ENCODE measurements around the gene MMAB. TPM values are rescaled to one million over a fixed set of nuclear protein-coding genes. Genes with fewer than 3 reads are reported as not detected.

Gene MMAB
- total and polyA plus RNA-seq, 4 donors = 47.1 to 101 (median 77.1) TPM

GRCh38 chr12:109608270-109608669 is 35.0 kb upstream of the MMAB start:
- DNase-seq (ENCODE audit: low spot score) = no peak
- Histone ChIP-seq H3K9ac (ENCODE audit: low read depth in 1 of 2, low read length in 2 of 2) (no peak overlapping the region), H3K27ac (ENCODE audit: low read depth in 1 of 2, low read length in 2 of 2) (no peak overlapping the region), H3K9me3 (ENCODE audit: control insufficient read depth in 4 of 4, low read length in 3 of 4) (no peaks in the 10 kb centered on the region), H3K36me3 (ENCODE audit: control insufficient read depth in 4 of 4, insufficient read depth in 3 of 4, low read depth in 1 of 4, low read length in 3 of 4) (no peaks in the 10 kb centered on the region), H3K4me1 (ENCODE audit: control insufficient read depth in 4 of 4, insufficient read depth in 4 of 4, low read length in 3 of 4) (peaks cover 1 to 10% (median 8%) of the 10 kb centered on the region in 4 donors), H3K4me3 (ENCODE audit: low read depth in 1 of 3, low read length in 3 of 3) (no peak overlapping the region), H3K27me3 (ENCODE audit: control insufficient read depth in 4 of 4, insufficient read depth in 4 of 4, low read length in 3 of 4) (no peaks in the 10 kb centered on the region)
- TF ChIP-seq FOXA2 (IDR thresholded peaks at IDR 0.05) (no peak), EGR1 (IDR thresholded peaks at IDR 0.05; ENCODE audit: low read depth in 2 of 2) (no peak), JUND (IDR thresholded peaks at IDR 0.05) (no peak), CTCF (IDR thresholded peaks at IDR 0.05; ENCODE audit: low read depth, low read length, missing input control) (no peak), SP1 (IDR thresholded peaks at IDR 0.05) (no peak), REST (IDR thresholded peaks at IDR 0.05) (no peak), FOXA1 (IDR thresholded peaks at IDR 0.05) (no peak), GABPA (IDR thresholded peaks at IDR 0.05 in 1 of 2, conservative IDR thresholded peaks at IDR 0.05 in 1 of 2) (no peak), HNF4G (IDR thresholded peaks at IDR 0.05) (no peak), ZBTB33 (IDR thresholded peaks at IDR 0.05) (no peak)
- 81% methylated on average over 4 of the region's 4 CpGs for WGBS

GRCh38 chr12:109607618-109608017 is 34.3 kb upstream of the MMAB start:
- H3K9me3 ChIP-seq (ENCODE audit: control insufficient read depth in 4 of 4, low read length in 3 of 4) = no peaks in the 10 kb centered on the region
- no peaks in the 10 kb centered on the region for H3K36me3 ChIP-seq (ENCODE audit: control insufficient read depth in 4 of 4, insufficient read depth in 3 of 4, low read depth in 1 of 4, low read length in 3 of 4)
- H3K27me3 ChIP-seq (ENCODE audit: control insufficient read depth in 4 of 4, insufficient read depth in 4 of 4, low read length in 3 of 4) = no peaks in the 10 kb centered on the region
- WGBS = 95% methylated on average over 4 of the region's 4 CpGs
- peaks cover 1 to 10% (median 8%) of the 10 kb centered on the region in 4 donors for H3K4me1 ChIP-seq (ENCODE audit: control insufficient read depth in 4 of 4, insufficient read depth in 4 of 4, low read length in 3 of 4)
- TF ChIP-seq ATF3 (IDR thresholded peaks at IDR 0.05) (no peak), YY1 (IDR thresholded peaks at IDR 0.05) (no peak), HNF4A (conservative IDR thresholded peaks at IDR 0.05) (no peak), GABPA (IDR thresholded peaks at IDR 0.05 in 1 of 2, conservative IDR thresholded peaks at IDR 0.05 in 1 of 2) (no peak), CTCF (IDR thresholded peaks at IDR 0.05; ENCODE audit: low read depth, low read length, missing input control) (no peak), HNF4G (IDR thresholded peaks at IDR 0.05) (no peak)
- no peak overlapping the region for H3K4me3 ChIP-seq (ENCODE audit: low read depth in 1 of 3, low read length in 3 of 3)
- no peak overlapping the region for H3K9ac ChIP-seq (ENCODE audit: low read depth in 1 of 2, low read length in 2 of 2)
- DNase-seq (ENCODE audit: low spot score) = no peak
- no peak overlapping the region for H3K27ac ChIP-seq (ENCODE audit: low read depth in 1 of 2, low read length in 2 of 2)
